ENCODE measurements around the gene COL8A1. TPM values are rescaled to one million over a fixed set of nuclear protein-coding genes. Genes with fewer than 3 reads are reported as not detected.

COL8A1 gene
- total RNA-seq, 2 experiments from 2014 or later: 0.09 TPM; not detected in 1

DNA sequence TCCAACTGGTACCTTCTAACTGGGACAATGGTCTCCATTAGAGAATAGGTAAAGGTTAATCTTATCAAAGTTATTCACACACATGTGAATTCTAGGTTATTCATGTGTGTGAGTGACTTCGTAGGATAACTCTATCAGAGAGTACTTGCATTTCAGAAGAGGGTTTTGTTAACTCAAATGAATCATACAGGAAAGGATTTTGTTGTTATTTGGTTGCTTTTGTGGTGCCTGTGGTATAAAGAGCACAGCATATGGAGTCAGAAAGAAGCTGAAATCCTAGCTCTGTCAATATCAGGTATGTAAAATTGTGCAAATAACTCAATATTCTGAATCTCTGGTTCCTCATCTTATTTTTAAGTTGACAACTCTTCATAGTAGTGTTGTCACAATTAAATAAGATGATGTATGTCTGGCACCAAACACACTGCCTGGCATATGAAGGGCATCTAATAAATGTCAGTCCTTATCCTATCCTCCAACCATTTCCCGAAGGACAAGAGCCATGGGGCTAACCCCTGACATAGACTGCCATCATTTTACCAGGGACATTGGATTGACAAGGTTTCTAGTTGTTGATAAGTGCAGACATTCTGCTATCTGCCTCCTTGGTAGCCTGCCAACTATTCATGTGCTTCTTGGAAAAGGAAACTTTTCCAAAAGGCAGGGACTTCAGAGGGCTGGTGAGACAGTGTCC is 130.6 kb downstream of the COL8A1 start:
- H3K36me3 Mint-ChIP-seq: no peaks in the 10 kb centered on the region
- no peak overlapping the region for H3K27ac Mint-ChIP-seq
- H3K27me3 Mint-ChIP-seq: peaks cover 2% of the 10 kb centered on the region
- no peaks in the 10 kb centered on the region for H3K9me3 Mint-ChIP-seq (ENCODE audit: low read depth)
- no peak for ATAC-seq
- CTCF ChIA-PET: no interaction called here
- no peak overlapping the region for H3K4me3 Mint-ChIP-seq
- H3K4me1 Mint-ChIP-seq: no peaks in the 10 kb centered on the region
- DNase-seq: no peak

- no peak overlapping the region for H3K27ac Mint-ChIP-seq
- no peak for DNase-seq
- no peaks in the 10 kb centered on the region for H3K9me3 Mint-ChIP-seq (ENCODE audit: low read depth)
- H3K4me3 Mint-ChIP-seq: no peak overlapping the region
- ATAC-seq: no peak
- CTCF ChIA-PET: no interaction called here
- no peaks in the 10 kb centered on the region for H3K36me3 Mint-ChIP-seq
- H3K4me1 Mint-ChIP-seq: peaks cover 5% of the 10 kb centered on the region
- peaks cover 3% of the 10 kb centered on the region for H3K27me3 Mint-ChIP-seq
Measured at GRCh38 chr3:99772171-99772570, 133.8 kb downstream of the COL8A1 start.

DNA sequence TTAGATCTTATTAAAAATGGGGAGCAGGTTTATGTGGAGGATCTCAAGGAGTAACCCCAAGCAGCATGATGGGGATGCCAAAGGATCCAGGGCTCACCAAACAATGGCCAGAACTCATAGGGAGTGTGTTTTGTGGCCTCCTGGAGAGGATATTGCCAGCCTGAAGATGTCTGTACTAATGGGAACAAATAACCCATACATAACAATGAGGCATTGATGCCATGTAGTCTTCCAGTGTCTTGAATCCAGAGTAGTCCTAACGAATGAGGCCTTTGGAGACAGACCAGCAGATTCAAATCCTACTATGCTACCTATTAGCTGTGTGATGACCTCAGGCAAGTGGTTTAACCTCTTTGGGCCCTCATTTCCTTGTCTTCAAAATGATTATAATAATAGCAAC is 134.3 kb downstream of the COL8A1 start:
- H3K36me3 Mint-ChIP-seq: no peaks in the 10 kb centered on the region
- DNase-seq (no peak), ATAC-seq (no peak)
- H3K4me1 Mint-ChIP-seq: peaks cover 5% of the 10 kb centered on the region
- no peak overlapping the region for H3K27ac Mint-ChIP-seq
- peaks cover 4% of the 10 kb centered on the region for H3K27me3 Mint-ChIP-seq
- CTCF ChIA-PET: no interaction called here
- H3K4me3 Mint-ChIP-seq: no peak overlapping the region
- H3K9me3 Mint-ChIP-seq (ENCODE audit: low read depth): no peaks in the 10 kb centered on the region

DNA sequence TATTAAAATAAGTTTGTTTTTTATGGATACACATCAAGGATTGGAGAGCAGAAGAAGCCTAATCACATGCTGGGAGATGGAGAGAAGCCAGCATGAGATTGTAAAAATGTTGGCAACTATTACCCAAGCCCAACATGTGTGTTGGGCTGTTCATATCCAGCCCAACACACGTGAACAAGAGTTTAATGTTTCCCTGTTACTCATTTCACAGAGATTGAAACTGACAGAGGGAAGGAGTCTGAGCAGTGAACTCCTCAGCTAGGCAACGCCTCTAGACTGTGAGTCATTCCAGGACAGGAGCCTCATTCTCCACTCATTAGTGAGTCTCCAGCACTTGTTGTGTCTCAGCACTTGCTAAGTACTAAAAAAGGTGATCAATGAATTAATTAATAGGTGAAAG is 136.1 kb downstream of the COL8A1 start:
- H3K4me1 Mint-ChIP-seq: peaks cover 5% of the 10 kb centered on the region
- CTCF ChIA-PET: no interaction called here
- H3K9me3 Mint-ChIP-seq (ENCODE audit: low read depth): no peaks in the 10 kb centered on the region
- ATAC-seq (peak; percentile 55), DNase-seq (no peak)
- H3K27ac Mint-ChIP-seq: no peak overlapping the region
- peaks cover 15% of the 10 kb centered on the region for H3K27me3 Mint-ChIP-seq
- no peaks in the 10 kb centered on the region for H3K36me3 Mint-ChIP-seq
- H3K4me3 Mint-ChIP-seq: no peak overlapping the region

DNA sequence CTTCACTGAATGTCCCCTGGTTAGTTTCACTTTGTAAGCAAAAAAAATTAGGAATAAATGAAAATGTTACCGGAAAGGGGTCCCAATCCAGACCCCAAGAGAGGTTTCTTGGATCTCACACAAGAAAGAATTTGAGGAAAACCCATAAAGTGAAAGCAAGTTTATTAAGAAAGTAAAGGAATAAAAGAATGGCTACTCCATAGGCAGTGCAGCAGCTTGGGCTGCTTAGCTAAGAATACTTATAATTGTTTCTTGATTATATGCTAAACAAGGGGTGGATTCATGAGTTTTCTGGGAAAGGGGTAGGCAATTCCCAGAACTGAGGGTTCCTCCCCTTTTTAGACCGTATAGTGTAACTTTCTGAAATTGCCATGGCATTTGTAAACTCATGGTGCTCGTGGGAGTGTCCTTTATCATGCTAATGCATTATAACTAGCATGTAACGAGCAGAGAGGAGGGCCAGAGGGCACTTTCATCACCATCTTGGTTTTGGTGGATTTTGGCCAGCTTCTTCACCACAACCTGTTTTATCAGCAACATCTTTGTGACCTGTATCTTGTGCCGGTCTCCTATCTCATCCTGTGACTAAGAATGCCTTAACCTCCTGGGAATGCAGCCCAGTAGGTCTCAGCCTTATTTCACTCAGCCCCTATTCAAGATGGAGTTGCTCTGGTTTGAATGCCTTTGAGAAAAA is 138.3 kb downstream of the COL8A1 start:
- no peak for DNase-seq
- Mint-ChIP-seq H3K36me3 (no peaks in the 10 kb centered on the region), H3K27me3 (peaks cover 29% of the 10 kb centered on the region), H3K27ac (no peak overlapping the region), H3K9me3 (ENCODE audit: low read depth) (no peaks in the 10 kb centered on the region), H3K4me1 (peaks cover 5% of the 10 kb centered on the region), H3K4me3 (no peak overlapping the region)
- ATAC-seq: no peak
- CTCF ChIA-PET: no interaction called here

DNA sequence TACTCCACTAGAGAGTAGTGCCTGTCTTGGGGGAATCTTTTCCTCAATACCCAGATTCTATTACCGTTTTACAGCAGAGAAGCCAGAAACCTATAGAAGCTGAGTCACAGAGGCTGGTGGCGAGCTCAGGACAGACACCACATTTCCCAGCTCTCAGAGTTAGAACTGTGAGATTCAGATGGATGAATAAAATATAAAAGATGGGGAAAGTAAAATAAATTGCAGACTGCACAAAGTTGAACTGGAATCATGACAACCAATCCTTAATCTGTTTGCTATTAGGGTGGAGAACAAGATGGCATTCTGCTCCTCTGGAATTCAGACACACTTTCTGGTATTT is 138.8 kb downstream of the COL8A1 start:
- no peak overlapping the region for H3K4me3 Mint-ChIP-seq
- DNase-seq (no peak), ATAC-seq (no peak)
- H3K36me3 Mint-ChIP-seq: no peaks in the 10 kb centered on the region
- H3K4me1 Mint-ChIP-seq: peaks cover 5% of the 10 kb centered on the region
- peaks cover 30% of the 10 kb centered on the region for H3K27me3 Mint-ChIP-seq
- no peaks in the 10 kb centered on the region for H3K9me3 Mint-ChIP-seq (ENCODE audit: low read depth)
- H3K27ac Mint-ChIP-seq: no peak overlapping the region
- CTCF ChIA-PET: no interaction called here

DNA sequence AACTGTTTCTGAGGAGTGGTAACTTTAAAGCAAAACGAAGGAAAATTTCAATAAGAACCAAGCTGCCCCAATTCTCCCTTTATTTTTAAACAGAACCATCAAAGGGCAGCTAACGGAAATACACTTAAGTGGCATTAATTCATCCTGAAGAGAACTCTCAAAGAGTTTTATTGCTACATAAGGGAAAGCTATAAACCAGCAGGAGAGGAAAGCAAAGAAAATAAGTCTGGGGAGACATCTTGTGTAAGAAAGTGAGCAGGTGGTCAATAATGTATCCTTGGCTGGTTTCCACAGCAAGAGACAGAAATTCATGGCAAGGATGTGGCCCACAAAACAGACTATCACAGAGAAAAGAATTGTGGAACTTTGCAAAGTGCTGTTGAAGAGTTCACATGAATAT is 139.3 kb downstream of the COL8A1 start:
- Mint-ChIP-seq H3K27ac (no peak overlapping the region), H3K4me1 (peaks cover 5% of the 10 kb centered on the region), H3K36me3 (no peaks in the 10 kb centered on the region), H3K4me3 (no peak overlapping the region), H3K9me3 (ENCODE audit: low read depth) (no peaks in the 10 kb centered on the region), H3K27me3 (peaks cover 30% of the 10 kb centered on the region)
- CTCF ChIA-PET: no interaction called here
- DNase-seq: no peak
- no peak for ATAC-seq

DNA sequence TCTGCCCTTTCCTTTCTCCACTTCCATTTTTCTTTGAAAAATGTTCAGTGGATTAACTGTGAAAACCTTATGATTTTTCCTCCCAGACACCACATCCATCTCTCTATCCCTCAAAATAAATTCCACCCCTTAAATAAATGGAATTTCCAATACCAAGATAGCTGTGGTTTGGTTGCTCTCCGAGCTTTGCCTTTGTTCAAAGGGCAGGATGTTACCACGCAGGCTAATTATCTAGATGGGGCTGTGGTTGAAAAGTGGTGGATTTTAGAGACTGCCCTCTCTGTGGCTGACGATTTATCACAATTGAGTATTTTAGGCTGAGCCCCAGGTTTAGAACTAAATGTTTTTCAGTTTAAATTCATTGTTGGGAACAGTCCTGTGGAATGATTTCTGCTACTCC is 142.4 kb downstream of the COL8A1 start:
- H3K36me3 Mint-ChIP-seq: no peaks in the 10 kb centered on the region
- H3K4me1 Mint-ChIP-seq: no peaks in the 10 kb centered on the region
- CTCF ChIA-PET: no interaction called here
- no peak overlapping the region for H3K27ac Mint-ChIP-seq
- H3K9me3 Mint-ChIP-seq (ENCODE audit: low read depth): no peaks in the 10 kb centered on the region
- H3K4me3 Mint-ChIP-seq: no peak overlapping the region
- H3K27me3 Mint-ChIP-seq: peaks cover 39% of the 10 kb centered on the region
- DNase-seq (no peak), ATAC-seq (no peak)

- H3K27ac Mint-ChIP-seq: no peak overlapping the region
- DNase-seq (no peak), ATAC-seq (no peak)
- H3K4me3 Mint-ChIP-seq: no peak overlapping the region
- H3K27me3 Mint-ChIP-seq: peaks cover 44% of the 10 kb centered on the region
- H3K4me1 Mint-ChIP-seq: no peaks in the 10 kb centered on the region
- CTCF ChIA-PET: no interaction called here
- H3K9me3 Mint-ChIP-seq (ENCODE audit: low read depth): no peaks in the 10 kb centered on the region
- no peaks in the 10 kb centered on the region for H3K36me3 Mint-ChIP-seq
Measured at GRCh38 chr3:99781761-99782160, 143.4 kb downstream of the COL8A1 start.

DNA sequence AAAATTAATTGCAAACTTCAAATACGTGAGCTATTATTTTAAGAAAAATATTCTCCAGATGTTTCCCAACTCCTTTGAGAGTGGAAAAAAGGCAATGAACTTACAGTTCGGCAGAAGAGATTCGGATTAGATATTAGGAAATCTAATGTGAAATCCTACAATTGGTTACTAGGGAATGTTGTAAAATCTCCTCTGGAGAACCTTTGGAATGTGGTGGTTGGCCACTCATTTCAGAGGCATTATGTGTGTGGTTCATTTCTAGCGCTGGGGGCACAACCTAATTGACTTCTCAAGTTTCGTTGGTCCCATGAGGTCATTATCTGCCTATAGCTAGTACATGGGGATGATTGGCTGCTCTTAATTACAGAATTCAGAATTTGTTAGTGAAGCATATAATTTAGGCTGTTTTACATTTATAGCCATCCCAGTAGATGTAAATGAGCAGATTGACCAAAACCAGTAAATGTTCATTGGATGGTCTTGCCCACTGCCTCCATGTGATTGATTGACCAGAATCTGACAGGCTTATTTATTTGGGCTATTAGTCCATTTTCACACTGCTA is 144.7 kb downstream of the COL8A1 start:
- no peaks in the 10 kb centered on the region for H3K36me3 Mint-ChIP-seq

DNA sequence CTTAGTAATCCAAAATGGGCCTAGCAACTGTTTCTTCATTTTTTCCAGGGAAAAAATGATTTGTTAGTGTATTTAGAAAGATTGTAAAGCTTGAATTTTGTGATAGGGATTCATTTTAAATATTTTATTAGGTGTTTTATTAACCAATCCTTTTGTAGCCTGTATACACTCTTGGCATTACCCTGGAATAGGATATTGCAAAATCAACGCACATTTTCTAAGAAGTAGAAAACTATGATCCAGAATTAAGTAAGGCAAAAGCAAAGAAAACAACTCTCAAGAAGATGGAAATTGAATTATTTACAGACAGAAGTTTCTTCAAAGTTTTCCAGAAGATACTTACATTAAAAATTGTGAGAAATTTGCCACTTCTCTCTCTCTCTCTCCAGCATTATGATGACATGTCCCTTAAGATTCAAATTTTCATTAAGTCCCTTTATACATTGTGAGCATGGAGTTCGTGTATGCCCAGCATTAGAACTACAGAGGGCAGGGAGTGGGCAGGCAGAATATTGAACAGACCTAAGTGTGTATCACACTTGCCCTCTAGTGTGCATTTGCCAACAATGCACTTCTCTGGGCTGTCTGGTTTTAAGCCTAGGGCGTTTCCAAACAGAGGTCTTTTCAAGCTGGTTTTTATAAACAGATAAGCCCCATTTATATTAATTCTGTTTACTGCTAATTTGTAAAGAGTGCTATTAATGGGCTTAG is 150.8 kb downstream of the COL8A1 start:
- Mint-ChIP-seq H3K9me3 (ENCODE audit: low read depth) (no peaks in the 10 kb centered on the region), H3K27me3 (peaks cover 32% of the 10 kb centered on the region), H3K36me3 (no peaks in the 10 kb centered on the region), H3K4me3 (no peak overlapping the region), H3K4me1 (no peaks in the 10 kb centered on the region), H3K27ac (no peak overlapping the region)
- peak; percentile 55 for ATAC-seq
- peak; percentile 41 for DNase-seq
- CTCF ChIA-PET: no interaction called here

More for the DNA sequence above, 144.7 kb downstream of the COL8A1 start:
- ATAC-seq: no peak
- CTCF ChIA-PET: no interaction called here
- peaks cover 47% of the 10 kb centered on the region for H3K27me3 Mint-ChIP-seq
- no peak for DNase-seq
- H3K9me3 Mint-ChIP-seq (ENCODE audit: low read depth): no peaks in the 10 kb centered on the region
- H3K27ac Mint-ChIP-seq: no peak overlapping the region
- H3K4me3 Mint-ChIP-seq: no peak overlapping the region
- no peaks in the 10 kb centered on the region for H3K4me1 Mint-ChIP-seq

DNA sequence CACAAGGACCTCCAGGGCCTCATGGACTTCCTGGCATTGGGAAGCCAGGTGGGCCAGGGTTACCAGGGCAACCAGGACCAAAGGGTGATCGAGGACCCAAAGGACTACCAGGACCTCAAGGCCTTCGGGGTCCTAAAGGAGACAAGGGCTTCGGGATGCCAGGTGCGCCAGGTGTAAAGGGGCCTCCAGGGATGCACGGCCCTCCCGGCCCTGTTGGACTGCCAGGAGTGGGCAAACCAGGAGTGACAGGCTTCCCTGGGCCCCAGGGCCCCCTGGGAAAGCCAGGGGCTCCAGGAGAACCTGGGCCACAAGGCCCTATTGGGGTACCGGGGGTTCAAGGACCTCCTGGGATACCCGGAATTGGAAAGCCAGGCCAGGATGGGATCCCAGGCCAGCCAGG is 156.1 kb downstream of the COL8A1 start:
- no peak for DNase-seq
- Mint-ChIP-seq H3K27ac (no peak overlapping the region), H3K4me1 (no peaks in the 10 kb centered on the region)

DNA sequence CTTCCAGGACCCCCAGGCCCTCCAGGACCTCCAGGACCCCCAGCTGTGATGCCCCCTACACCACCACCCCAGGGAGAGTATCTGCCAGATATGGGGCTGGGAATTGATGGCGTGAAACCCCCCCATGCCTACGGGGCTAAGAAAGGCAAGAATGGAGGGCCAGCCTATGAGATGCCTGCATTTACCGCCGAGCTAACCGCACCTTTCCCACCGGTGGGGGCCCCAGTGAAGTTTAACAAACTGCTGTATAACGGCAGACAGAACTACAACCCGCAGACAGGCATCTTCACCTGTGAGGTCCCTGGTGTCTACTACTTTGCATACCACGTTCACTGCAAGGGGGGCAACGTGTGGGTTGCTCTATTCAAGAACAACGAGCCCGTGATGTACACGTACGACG is 157.2 kb downstream of the COL8A1 start:
- ATAC-seq (no peak), DNase-seq (no peak)
- H3K4me1 Mint-ChIP-seq: no peaks in the 10 kb centered on the region
- H3K4me3 Mint-ChIP-seq: no peak overlapping the region
- no peak overlapping the region for H3K27ac Mint-ChIP-seq
- H3K27me3 Mint-ChIP-seq: peaks cover 9% of the 10 kb centered on the region
- no peaks in the 10 kb centered on the region for H3K36me3 Mint-ChIP-seq
- CTCF ChIA-PET: no interaction called here
- H3K9me3 Mint-ChIP-seq (ENCODE audit: low read depth): no peaks in the 10 kb centered on the region

More for the DNA sequence above, 156.1 kb downstream of the COL8A1 start:
- Mint-ChIP-seq H3K9me3 (ENCODE audit: low read depth) (no peaks in the 10 kb centered on the region), H3K4me3 (no peak overlapping the region), H3K27me3 (peaks cover 12% of the 10 kb centered on the region), H3K36me3 (no peaks in the 10 kb centered on the region)
- CTCF ChIA-PET: no interaction called here
- no peak for ATAC-seq

- Mint-ChIP-seq H3K27ac (no peak overlapping the region), H3K4me3 (no peak overlapping the region), H3K36me3 (no peaks in the 10 kb centered on the region), H3K4me1 (no peaks in the 10 kb centered on the region), H3K9me3 (ENCODE audit: low read depth) (peaks cover 3% of the 10 kb centered on the region), H3K27me3 (no peaks in the 10 kb centered on the region)
- CTCF ChIA-PET: interaction anchor here (1.3 kb wide), 1 partner anchor 9 kb away, joined by 5 read pairs; no protein-coding TSS in a partner anchor
- DNase-seq (no peak), ATAC-seq (no peak)
Measured at GRCh38 chr3:99799422-99799821, 161.0 kb downstream of the COL8A1 start.
